Activated CD8-positive, alpha-beta memory T cell treated with anti-CD3 and anti-CD28 coated beads for 48 hours (primary cell): ENCODE data around the gene ZNF8.
A peak's percentile ranks its signal among the peaks of the same experiment; 100 is the strongest.
"Not testable (repeated sequence)": the region's sequence is repeated elsewhere in the genome, so short reads cannot be mapped to it uniquely, and the experiment has no call there.

Experiments
- DNase-seq, 3 experiments: peaks; one replicate each; pipeline ENCODE4 v3.0.0-alpha.2; 2020; ENCODE audit warnings: low read depth in 2 of 3, low spot score in 2 of 3

ZNF8 gene

DNA sequence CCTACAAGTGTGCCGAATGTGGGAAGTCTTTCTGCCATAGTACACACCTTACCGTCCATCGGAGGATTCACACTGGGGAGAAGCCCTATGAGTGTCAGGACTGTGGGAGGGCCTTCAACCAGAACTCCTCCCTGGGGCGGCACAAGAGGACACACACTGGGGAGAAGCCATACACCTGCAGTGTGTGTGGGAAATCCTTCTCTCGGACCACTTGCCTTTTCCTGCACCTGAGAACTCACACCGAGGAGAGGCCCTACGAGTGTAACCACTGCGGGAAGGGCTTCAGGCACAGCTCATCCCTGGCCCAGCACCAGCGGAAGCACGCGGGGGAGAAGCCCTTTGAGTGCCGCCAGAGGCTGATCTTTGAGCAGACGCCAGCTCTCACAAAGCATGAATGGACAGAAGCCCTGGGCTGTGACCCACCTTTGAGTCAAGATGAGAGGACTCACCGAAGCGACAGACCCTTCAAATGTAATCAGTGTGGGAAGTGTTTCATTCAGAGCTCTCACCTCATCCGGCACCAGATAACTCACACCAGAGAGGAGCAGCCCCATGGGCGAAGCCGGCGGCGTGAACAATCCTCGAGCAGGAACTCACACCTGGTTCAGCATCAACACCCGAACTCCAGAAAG lies 16.1 kb downstream of the ZNF8 start:
- DNase-seq: no peak

DNA sequence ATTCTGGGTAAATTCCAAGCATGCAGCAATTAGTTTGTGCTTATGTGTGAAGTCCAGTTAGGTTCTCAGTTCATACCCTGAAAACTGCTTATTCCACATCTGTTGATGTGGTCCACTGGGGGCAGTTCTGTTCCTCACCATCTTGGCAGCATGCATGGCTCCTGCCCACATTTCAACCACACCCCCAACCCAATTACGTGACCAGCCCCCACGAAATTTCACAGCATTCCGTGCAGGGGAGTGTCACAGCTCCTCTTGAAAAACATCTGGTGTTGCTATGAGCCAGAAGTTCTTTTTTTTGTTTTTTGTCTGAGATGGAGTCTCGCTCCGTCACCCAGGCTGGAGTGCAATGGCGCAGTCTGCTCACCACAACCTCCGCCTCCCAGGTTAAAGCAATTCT lies 17.3 kb downstream of the ZNF8 start:
- DNase-seq: no peak

DNA sequence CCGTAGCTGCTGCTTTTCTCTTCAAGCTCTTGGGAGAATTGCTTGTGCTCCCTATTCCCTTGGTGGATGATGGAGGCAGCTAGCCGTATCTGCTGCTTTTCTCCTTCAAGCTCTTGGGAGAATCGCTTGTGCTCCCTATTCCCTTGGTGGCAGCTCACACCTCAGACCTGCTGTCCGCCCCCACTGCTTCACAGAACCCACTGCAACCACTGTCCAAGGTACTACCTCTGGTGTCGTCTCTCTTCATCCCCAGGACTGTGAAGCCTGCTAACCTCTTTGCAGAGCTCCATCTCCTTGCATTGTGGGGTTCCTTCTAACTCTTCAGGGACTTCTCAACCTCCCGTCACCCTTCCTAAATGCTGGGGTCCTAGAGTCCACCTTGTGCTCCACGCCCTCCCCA lies 21.9 kb downstream of the ZNF8 start:
- DNase-seq: no peak

DNA sequence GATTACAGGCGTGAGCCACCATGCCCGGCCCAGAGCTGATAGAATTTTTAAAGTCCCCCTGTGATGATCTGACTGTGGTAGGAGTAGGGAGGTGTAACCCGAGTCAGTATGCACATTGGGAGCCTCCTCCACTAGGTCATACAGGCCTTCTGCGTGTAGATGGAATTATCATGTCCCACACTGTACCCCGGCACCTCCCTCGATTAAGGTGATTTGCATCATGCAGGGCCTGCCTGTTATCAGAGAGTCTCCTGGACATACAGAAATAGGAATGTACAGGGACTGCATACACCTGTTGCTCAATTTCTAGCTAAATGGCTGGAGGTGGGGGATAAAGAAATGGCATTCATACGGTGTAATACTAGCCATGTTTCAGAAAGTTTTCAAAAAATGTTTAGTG lies 25.5 kb downstream of the ZNF8 start:
- DNase-seq: no peak

DNA sequence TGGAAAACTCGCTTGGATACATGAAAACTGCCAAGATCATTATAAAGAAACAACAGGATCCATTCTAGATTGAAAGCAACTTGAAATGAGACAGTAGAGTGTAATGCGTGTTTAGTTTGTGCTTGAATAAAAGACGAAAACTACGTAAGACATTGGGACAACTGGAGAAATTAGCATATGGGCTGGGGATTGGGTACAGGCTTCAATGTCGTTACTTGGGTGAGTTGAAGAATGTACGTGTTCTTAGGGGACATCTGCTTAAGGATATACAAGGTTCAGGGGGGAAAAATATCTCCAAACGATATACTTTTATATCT lies 26.0 kb downstream of the ZNF8 start:
- DNase-seq: no peak

DNA sequence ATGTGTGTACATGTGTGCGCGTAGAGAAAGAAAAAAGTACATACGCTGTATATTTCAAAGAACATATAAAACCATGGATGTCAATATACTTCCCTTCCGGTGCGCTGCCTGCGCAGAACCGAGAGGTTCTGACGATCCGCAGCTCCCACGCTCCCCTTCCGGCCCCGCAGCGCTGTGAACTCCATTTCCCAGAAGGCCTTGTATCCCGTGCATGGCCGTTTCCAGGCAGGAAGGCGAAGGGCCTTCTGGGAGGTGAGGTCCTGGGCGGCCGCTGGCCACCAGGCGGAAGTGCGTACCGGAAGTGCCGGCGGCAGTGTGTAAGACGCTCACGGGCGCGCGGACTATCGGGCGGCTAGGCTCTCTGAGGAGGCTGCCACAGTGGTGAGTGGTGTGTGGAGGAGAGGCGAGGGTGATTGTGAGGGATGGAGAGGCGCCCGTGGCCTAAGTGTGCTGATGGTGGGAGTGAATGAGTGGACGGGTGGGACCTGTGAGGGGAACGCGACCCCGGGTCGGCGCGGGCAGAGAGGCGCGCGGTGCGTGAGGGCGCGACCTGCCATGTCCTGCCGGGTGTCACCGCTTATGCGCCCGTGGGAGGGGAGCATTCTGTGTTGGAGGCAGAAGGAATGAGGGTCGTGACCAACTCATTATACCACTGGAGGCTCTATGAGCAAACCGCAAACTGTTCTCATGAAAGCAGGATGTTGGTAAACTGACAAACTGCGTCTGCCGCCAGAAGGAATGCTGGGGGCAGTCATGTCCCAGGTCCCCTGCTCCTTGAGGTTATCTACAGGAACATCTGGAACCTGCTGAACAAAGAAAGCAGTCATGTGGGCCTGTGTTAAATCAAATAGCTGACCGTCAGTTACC lies 26.5 kb downstream of the ZNF8 start, which contains the start of gene ERVK3-1:
TSS of gene ERVK3-1 (plus strand) at position 313 of the 867 bp plus-strand sequence. CDS start 6,792 bp downstream, outside the sequence.
- peak; percentile 71 to 90 (median 77) for DNase-seq

DNA sequence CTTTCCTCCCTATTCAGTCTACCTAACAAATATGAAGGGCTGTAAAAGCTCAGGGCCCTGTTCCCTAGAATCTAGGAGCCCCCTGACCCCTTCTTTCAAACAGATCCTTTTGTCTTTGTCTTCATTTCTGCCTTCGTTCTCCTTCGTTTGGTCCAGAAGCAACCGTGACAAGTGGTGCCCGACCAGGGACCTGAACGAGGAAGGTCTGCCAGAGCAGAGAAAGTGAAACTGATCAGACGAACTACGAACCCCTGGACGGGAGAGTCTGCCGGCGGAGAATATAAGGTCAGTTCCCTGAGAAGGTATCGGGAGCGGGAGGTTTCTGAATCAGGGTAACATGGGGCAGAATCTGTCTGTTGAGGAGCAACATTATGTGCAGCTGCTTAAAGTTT lies 27.2 kb downstream of the ZNF8 start:
- no peak for DNase-seq

DNA sequence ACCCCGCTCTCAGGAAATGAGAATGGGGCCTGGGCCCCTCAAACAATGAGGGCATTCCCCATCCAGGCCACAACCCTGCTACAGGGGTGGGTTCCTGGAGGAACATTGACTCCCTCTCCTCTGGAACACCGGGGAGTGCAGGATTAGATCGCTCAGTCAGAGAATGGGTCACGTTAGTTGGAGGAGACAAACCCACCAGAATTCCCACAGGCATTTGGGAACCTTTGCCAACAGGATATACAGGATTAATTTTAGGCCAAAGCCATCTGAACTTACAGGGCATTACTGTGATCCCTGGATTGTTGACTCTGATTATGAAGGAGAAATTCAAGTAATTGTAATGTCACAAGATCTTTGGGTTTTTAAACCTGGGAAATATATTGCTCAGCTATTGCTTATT lies 29.0 kb downstream of the ZNF8 start:
- DNase-seq: no peak

DNA sequence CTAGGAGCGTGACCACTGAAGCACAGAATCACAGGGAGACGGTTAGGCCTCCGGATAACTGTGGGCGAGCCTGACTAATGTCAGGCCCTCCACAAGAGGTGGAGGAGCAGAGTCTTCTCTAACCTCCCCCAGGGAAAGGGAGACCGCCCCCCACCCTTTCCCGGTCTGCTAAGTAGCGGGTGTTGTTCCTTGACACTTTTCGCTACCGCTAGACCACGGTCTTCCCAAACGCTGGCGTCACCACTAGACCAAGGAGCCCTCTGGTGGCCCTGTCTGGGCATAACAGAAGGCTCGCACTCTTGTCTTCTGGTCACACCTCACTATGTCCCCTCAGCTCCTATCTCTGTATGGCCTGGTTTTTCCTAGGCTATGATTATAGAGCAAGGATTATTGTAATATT lies 31.9 kb downstream of the ZNF8 start:
- not testable (repeated sequence) for DNase-seq

DNA sequence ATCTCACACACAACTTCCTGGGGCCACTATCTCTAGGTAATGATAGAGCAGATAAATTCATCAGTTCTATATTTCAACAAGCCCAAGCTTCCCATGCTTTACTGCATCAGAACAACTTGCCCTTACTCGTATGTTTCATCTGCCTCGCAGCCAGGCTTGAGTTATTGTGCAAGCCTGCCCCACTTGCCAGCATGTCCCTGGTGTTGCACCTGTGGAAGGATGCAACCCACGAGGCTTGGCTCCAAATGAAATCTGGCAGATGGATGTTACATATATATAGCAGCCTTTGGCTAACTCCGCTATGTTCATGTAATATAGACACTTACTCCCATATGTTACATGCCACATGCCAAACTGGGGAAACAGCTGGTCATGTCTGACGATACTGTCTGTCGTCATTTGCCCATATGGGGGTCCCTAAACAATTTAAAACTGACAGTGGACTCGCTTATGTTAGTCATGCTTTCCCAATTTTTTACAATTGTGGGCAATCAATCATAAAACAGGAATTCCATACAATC lies 32.6 kb downstream of the ZNF8 start:
- DNase-seq: no peak

DNA sequence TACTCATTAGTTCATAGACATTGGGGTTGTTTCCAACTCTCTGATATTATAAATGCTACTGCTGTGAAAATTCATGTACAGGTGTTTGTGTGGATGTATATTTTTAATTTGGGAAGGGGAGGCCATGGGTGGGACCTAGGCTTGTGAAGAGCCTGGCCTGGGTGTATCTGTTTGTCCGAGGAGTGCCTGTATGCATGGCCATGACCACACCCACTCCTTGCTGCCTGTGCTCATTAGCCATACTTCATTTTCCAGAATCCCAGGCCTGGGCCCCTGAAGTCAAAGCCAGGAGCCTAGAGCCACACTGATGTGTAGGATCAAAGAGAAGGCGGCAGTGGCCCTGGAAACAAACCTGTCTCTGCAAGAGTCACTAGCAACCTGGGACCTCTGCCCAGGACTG lies 36.8 kb downstream of the ZNF8 start:
- DNase-seq: no peak

DNA sequence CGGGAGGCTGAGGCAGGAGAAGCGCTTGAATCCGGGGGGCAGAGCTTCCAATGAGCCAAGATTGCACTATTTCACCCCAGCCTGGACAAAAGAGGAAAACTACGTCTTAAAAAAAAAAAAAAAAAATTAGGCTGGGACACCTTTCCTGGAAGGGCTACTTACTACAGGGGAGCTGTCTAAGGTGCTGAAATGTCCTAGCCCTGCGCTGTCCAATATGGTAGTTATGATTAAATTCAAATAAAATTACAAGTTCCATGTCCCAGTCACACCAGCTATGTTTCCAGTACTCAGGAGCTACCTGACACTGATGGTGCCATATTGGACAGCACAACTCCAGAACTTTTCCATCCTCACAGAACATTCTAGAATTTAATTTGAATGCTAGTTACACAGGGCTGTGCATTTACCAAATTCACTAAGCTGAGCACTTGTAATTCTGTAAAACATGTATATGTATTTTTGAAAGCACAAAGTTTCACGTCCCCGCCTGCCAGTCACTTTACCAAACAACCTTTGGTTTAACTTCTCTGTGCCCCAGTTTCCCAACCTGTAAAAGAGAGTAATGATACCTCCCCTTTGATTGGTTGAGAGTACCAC lies 38.8 kb downstream of the ZNF8 start:
- no peak for DNase-seq

DNA sequence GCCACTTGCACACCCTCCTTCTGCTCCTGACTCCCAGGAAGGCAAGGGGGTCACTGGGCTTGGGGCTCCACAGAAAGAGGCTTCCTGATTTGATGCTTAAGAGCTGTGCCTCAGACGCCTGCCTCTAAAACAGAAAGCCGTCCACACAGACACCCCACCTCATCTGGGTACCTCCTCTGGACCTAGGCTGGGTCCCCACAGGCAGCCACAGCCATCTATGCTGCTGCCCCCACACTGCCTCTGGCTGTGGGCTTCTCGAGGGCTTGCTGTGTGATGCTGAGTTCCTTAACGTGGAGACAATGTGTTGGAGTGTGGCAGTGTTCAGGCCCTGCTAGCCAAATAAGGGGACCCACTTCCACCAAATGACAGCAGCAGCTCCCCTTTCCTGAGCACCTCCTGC lies 39.5 kb downstream of the ZNF8 start:
- no peak for DNase-seq

DNA sequence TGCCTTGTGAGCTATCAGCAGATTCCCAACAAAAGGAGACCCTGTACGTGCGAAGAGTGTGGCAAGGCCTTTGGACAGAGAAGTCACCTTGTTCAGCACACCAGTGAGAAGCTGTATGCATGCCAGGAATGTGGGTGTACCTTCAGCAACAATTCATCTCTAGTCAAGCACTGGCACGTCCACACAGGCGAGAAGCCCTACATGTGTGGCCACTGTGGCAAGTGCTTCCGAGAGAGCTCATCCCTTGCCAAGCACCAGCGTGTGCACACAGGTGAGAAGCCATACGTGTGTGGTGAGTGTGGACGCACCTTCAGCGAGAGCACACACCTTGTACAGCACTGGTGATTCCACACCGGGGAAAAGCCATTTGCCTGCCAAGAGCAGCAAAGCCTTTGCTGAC lies 40.5 kb downstream of the ZNF8 start:
- no peak for DNase-seq

DNA sequence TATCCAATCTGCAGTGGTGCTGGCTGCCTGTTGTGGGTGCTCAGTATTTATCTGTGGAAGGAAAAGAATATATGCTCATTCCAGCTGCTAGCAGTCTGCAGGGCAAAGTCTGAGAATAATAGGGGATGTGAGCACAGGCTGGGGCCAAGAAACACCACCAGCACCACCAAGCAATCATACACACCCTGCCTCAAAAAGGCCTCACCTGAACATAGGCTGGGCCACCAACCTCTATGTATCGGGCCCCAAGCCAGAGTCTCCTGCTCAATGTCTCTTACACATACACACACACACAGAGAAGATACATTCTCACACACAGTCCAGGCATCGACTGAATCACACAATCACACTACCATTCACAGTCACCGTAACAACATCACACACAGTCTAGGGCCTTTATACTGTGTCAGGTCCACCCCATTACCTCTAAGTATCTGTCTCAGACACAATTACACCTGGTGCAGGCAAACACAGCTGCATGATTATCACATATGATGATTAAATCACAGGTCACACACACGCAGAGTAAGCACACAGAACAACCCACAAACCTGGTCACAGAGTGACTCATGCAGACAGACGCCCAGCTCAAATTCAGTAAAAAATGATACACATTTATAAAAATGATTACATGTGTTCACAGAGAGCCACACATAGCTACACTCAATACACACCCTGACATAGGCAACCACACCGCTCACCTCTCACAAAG lies 46.7 kb downstream of the ZNF8 start:
- no peak for DNase-seq

DNA sequence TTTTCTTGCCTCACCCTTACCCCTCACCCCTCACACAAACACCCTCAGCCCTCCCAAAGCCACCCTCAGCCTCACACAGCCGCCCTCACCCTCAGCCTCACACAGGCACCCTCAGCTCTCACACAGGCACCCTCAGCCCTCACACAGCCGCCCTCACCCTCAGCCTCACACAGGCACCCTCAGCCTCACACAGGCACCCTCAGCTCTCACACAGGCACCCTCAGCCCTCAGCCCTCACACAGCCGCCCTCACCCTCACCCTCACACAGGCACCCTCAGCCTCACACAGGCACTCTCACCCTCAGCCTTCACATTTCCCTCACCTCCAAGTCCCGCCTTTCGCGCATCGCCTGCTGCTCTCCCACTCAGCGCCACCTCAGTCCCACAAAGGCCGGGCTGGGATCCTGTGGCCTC lies 47.8 kb downstream of the ZNF8 start:
- DNase-seq: no peak

DNA sequence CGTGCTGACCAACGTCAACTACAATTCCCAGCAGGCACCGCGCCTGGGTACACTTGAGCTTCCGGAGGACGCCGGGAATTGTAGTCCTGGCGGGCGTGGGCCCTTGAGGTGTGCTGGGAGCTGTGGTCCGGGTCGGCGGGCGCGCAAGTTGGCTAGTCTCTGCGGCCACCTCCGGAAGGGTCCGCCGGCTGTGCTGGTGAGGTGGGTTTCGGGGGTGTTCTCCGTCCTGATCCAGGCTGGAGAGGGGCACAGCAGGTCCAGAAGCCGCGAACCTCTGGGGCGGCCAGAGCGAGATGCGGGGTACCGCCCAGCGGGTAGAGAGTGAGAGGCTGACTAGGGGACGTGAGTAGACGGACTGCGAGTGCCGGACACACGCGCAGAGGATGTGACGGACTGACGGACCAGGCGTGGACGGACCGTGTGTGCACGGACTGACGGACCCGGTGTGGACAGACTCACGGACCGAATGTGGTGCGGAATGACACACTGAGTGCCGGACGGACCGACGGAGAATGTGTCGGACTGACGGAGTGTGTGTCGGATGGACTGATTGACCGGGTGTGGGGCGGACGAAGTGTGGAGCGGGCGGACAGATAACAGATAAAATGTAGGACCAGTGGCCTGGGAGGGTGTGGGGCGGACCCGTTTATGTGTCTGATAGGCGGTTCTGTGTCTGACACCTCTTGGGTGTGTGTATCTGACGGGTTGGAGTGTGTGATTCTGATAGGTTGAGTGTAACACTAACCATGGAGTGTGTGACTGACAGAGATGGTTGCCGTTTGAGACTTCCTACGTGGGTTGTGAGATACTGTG lies 48.4 kb downstream of the ZNF8 start, which contains the start of gene ZSCAN22:
TSS of gene ZSCAN22 (plus strand) at position 81 of the 813 bp plus-strand sequence. CDS start 7,809 bp downstream, outside the sequence.
- peak; percentile 76 to 83 (median 79) for DNase-seq

DNA sequence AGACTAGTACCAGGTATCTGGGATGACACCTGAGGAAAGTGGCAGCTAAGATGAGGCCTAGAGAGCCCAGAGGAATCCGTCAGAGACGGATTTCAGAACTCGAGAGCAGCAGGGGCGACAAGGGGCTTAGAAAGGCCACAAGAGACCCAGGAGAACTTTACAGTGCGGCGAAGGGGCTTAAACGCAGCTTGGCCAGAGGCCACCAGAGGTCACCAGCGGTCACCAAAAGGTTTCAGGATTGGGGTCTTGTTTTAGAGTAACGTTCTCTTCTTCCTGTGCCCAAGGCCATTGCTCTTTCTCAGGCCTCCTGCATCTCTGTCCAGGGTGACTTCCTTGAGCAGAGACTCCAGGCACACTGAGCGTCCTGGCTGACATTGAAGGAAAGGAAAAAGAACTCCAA lies 50.2 kb downstream of the ZNF8 start:
- no peak for DNase-seq

DNA sequence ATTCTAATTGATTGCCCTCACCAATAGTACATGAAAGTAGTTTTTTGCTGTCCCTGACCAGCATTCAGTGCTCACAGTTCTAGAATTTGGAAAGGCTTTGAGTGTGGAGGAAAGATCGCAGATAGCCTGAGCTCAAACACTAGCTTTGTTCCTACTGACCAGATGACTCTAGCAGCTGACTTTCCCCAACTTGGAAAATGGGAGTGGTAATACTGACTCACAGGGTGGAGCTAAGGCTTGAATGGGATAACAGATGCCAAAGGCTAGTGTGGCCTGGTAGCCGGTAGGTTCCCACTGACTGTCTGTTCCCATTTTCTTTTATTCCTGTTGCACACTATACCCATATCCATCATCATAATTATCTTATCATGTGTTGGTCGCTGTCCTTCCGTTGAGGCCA lies 51.7 kb downstream of the ZNF8 start:
- DNase-seq: no peak

DNA sequence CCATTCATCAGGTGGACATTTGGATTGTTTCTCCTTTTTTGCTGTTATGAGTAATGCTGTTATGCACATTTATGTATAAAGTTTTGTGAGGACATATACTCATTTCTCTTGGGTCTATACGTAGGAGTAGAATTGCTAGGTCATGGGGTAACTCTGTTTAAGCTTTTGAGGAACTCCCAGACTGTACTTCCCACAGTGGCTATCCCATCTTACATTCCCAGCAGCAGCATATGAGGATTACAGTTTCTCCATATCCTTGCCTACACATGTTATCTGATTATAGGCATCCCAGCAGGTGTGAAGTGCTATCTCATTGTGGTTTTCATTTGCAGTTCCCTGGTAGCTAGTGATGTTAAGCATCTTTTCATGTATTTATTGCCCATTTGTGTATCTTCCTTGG lies 53.9 kb downstream of the ZNF8 start:
- no peak for DNase-seq
